SU-DHL-6 (cell line): ENCODE data around the gene PLEKHH2.

Experiments used
- H2AFZ ChIP-seq: fragments of 200-600 bp; sonication (generic); 2 replicates; pipeline ENCODE4 v1.6.1; 2014; ENCODE audit warnings: low read depth, mild to moderate bottlenecking, moderate library complexity, mixed read lengths, antibody characterized with exemption, low read length; ENCODE audit not compliant: severe bottlenecking
- H3F3A ChIP-seq: fragments of 200-600 bp; shearing (Covaris generic); 2 replicates; pipeline ENCODE4 v1.6.0; 2016; ENCODE audit warnings: antibody characterized with exemption, mild to moderate bottlenecking; ENCODE audit not compliant: insufficient read depth
- H3K27ac ChIP-seq: fragments of 200-600 bp; sonication (generic); 2 replicates; pipeline ENCODE4 v1.5.1; 2016; ENCODE audit warnings: low read depth, mild to moderate bottlenecking, low read length, moderate library complexity, mixed read lengths
- H3K27me3 ChIP-seq: fragments of 200-600 bp; sonication (generic), shearing (Covaris generic); 2 replicates; pipeline ENCODE4 v1.6.0; 2014; ENCODE audit warnings: mild to moderate bottlenecking, low read length
- H3K36me3 ChIP-seq: fragments of 200-600 bp; sonication (generic); 2 replicates; pipeline ENCODE4 v1.6.1; 2014; ENCODE audit warnings: mild to moderate bottlenecking, low read length, mixed read lengths
- H3K4me2 ChIP-seq: fragments of 300-600, 200-600 bp; shearing (Covaris generic), sonication (generic); 2 replicates; pipeline ENCODE4 v1.6.0; 2014; ENCODE audit warnings: low read length, low read depth, mild to moderate bottlenecking; ENCODE audit not compliant: poor library complexity, severe bottlenecking
- H3K4me3 ChIP-seq: fragments of 200-600 bp; sonication (generic); 2 replicates; pipeline ENCODE4 v1.5.1; 2014; ENCODE audit warnings: antibody characterized with exemption, low read length, mild to moderate bottlenecking, mixed read lengths; ENCODE audit not compliant: insufficient read depth, poor library complexity, severe bottlenecking
- H3K79me2 ChIP-seq: fragments of 200-600 bp; sonication (generic); 2 replicates; pipeline ENCODE4 v1.6.1; 2014; ENCODE audit warnings: mild to moderate bottlenecking, low read length, moderate library complexity; ENCODE audit not compliant: insufficient read depth
- H3K9ac ChIP-seq: fragments of 200-600 bp; sonication (generic); 2 replicates; pipeline ENCODE4 v1.7.0; 2014; ENCODE audit warnings: mild to moderate bottlenecking, low read length
- H3K9me2 ChIP-seq: fragments of 200-600 bp; sonication (generic); replicated peaks from 2 replicates; pipeline ENCODE4 v1.6.1; 2014; ENCODE audit warnings: low read length; ENCODE audit not compliant: insufficient read depth
- H3K9me3 ChIP-seq: fragments of 200-600 bp; sonication (generic); 2 replicates; pipeline ENCODE4 v1.6.1; 2014; ENCODE audit warnings: low read length, mixed read lengths; ENCODE audit not compliant: insufficient read depth
- H4K20me1 ChIP-seq: fragments of 200-600 bp; sonication (generic); 2 replicates; pipeline ENCODE4 v1.6.1; 2014; ENCODE audit warnings: low read depth, mild to moderate bottlenecking, antibody characterized with exemption, low read length, moderate library complexity, mixed read lengths
- EZH2phosphoT487 ChIP-seq: fragments of 200-600 bp; sonication (generic), shearing (Covaris generic); conservative IDR thresholded peaks from 2 replicates; pipeline ENCODE4 v1.6.1; 2018; ENCODE audit warnings: mild to moderate bottlenecking, antibody characterized with exemption, low read length, moderate library complexity, mixed read lengths
- TF ChIP-seq, protein P1 (sequence below): fragments of 200-600 bp; sonication (generic); IDR thresholded peaks from one replicate; pipeline ENCODE4 v1.5.1; 2017; ENCODE audit warnings: antibody characterized with exemption, mild to moderate bottlenecking, low read length, moderate library complexity; ENCODE audit not compliant: insufficient read depth, poor library complexity, severe bottlenecking

PLEKHH2 gene

DNA sequence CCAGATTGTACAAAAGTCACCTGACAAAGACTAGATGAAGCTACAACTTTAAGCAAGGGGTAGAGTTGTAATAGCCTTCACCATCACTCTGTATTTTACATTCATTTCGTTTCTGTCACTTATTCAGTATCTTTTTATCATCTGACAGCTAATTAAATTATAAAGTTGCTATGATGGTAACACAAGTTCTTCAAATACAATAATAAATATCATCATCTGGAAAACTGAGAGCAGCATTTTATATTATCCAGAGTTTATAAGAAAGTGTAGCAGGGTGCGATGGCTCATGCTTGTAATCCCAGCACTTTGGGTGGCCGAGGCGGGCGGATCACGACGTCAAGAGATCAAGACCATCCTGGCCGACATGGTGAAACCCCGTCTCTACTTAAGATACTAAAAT lies 157.9 kb downstream of the PLEKHH2 start:
- no peak overlapping the region for H3K27ac ChIP-seq
- no peaks in the 10 kb centered on the region for H3K9me2 ChIP-seq
- H3K9ac ChIP-seq, result no peak overlapping the region
- H3K4me2 ChIP-seq, result no peak overlapping the region
- no peaks in the 10 kb centered on the region for H4K20me1 ChIP-seq
- H2AFZ ChIP-seq, result no peak overlapping the region
- TF ChIP-seq, protein P1, sequence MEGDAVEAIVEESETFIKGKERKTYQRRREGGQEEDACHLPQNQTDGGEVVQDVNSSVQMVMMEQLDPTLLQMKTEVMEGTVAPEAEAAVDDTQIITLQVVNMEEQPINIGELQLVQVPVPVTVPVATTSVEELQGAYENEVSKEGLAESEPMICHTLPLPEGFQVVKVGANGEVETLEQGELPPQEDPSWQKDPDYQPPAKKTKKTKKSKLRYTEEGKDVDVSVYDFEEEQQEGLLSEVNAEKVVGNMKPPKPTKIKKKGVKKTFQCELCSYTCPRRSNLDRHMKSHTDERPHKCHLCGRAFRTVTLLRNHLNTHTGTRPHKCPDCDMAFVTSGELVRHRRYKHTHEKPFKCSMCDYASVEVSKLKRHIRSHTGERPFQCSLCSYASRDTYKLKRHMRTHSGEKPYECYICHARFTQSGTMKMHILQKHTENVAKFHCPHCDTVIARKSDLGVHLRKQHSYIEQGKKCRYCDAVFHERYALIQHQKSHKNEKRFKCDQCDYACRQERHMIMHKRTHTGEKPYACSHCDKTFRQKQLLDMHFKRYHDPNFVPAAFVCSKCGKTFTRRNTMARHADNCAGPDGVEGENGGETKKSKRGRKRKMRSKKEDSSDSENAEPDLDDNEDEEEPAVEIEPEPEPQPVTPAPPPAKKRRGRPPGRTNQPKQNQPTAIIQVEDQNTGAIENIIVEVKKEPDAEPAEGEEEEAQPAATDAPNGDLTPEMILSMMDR, result no peak
- TF ChIP-seq EZH2phosphoT487, result no peak
- no peaks in the 10 kb centered on the region for H3K79me2 ChIP-seq
- no peak overlapping the region for H3K4me3 ChIP-seq
- no peaks in the 10 kb centered on the region for H3K36me3 ChIP-seq
- H3F3A ChIP-seq, result no peaks in the 10 kb centered on the region
- no peaks in the 10 kb centered on the region for H3K9me3 ChIP-seq
- H3K27me3 ChIP-seq, result no peaks in the 10 kb centered on the region

DNA sequence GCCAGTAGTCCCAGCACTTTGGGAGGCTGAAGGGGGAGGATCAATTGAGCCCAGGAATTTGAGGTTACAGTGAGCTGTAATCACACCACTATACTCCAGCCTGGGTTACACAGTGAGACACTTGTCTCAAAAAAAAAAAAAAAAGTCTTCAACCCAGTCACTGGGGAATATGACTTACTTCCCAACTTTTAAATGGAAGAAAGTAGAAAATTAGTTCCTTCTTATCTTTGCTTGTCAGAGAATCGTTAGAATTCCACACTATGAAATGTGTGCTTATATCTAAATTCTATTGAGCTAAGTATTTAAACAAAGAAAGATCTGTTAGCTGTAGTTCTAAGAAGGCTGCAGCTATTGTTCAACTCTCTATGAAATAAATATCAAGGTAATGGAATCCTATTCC lies 159.1 kb downstream of the PLEKHH2 start:
- TF ChIP-seq, protein P1, result no peak
- TF ChIP-seq EZH2phosphoT487, result no peak
- no peak overlapping the region for H3K4me2 ChIP-seq

DNA sequence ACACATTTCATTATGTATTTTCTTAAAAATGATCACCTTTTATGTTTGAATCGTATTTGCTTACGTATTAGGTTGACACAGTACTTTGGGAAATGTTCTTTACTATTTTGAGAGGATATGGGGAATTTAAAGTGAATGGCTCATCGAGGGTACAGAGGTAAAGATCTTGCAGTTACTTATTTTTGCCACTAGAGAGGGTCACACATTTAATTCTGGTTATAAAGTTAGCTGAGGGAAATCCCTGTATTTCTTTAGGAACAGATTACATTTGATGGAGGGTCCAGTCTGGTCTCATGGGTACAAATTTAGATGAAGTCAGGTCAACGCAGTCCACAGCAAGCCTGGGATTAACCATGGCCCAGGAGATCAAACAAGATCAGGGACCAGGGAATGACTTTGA lies 161.2 kb downstream of the PLEKHH2 start:
- Histone ChIP-seq H2AFZ (no peak overlapping the region), H3K27me3 (no peaks in the 10 kb centered on the region), H3F3A (no peaks in the 10 kb centered on the region), H3K4me2 (no peak overlapping the region), H4K20me1 (no peaks in the 10 kb centered on the region), H3K79me2 (no peaks in the 10 kb centered on the region), H3K4me3 (no peak overlapping the region), H3K9ac (no peak overlapping the region), H3K9me2 (no peaks in the 10 kb centered on the region), H3K27ac (no peak overlapping the region), H3K36me3 (no peaks in the 10 kb centered on the region), H3K9me3 (no peaks in the 10 kb centered on the region)
- TF ChIP-seq, protein P1, result peak; percentile 21
- no peak for TF ChIP-seq EZH2phosphoT487

More for the DNA sequence above, 159.1 kb downstream of the PLEKHH2 start:
- Histone ChIP-seq H3K4me3 (no peak overlapping the region), H3K27me3 (no peaks in the 10 kb centered on the region), H3K9ac (no peak overlapping the region), H3K36me3 (no peaks in the 10 kb centered on the region), H3K9me3 (no peaks in the 10 kb centered on the region), H3F3A (no peaks in the 10 kb centered on the region), H4K20me1 (no peaks in the 10 kb centered on the region), H3K27ac (no peak overlapping the region), H3K9me2 (no peaks in the 10 kb centered on the region), H2AFZ (no peak overlapping the region), H3K79me2 (no peaks in the 10 kb centered on the region)

DNA sequence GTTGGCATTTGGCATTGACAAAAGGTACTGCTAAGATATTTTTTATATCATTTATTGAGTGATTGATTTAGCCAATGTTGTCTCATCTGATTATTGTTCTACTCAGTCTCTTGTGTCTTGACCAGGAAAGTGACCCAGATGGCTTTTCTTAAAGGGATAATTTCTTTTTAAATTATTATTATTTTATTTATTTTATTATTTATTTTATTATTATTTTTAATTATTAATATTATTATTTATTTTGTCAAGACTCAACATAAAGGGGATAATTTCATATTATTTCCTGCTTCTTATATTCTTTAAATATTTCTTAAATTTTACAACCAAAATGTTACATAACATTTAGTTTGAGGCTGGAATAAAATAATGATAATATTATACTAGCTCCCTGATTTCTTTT lies 163.8 kb downstream of the PLEKHH2 start:
- no peaks in the 10 kb centered on the region for H3K9me2 ChIP-seq
- H3K27me3 ChIP-seq, result no peaks in the 10 kb centered on the region
- H3F3A ChIP-seq, result no peaks in the 10 kb centered on the region
- H4K20me1 ChIP-seq, result no peaks in the 10 kb centered on the region
- TF ChIP-seq, protein P1, result no peak
- TF ChIP-seq EZH2phosphoT487, result no peak
- H2AFZ ChIP-seq, result no peak overlapping the region
- H3K9ac ChIP-seq, result no peak overlapping the region
- no peak overlapping the region for H3K27ac ChIP-seq
- no peak overlapping the region for H3K4me2 ChIP-seq
- no peaks in the 10 kb centered on the region for H3K36me3 ChIP-seq
- H3K9me3 ChIP-seq, result no peaks in the 10 kb centered on the region
- no peak overlapping the region for H3K4me3 ChIP-seq
- H3K79me2 ChIP-seq, result no peaks in the 10 kb centered on the region
